CD4-positive, alpha-beta T cell treated with Interleukin-1 beta for 1 hour (primary cell): ENCODE results near the gene FN1.

ENCODE experiments used
- DNase-seq, 2 donors: peaks; one replicate each; pipeline ENCODE4 v3.0.0-alpha.2; 2020 to 2022

FN1 gene

GRCh38 chr2:215382011-215382410, 53.9 kb downstream of the FN1 start:
- DNase-seq: no peak

- DNase-seq: no peak
Observed at GRCh38 chr2:215380699-215381098, 55.2 kb downstream of the FN1 start.

GRCh38 chr2:215379948-215380347, 55.9 kb downstream of the FN1 start:
- DNase-seq: no peak

GRCh38 chr2:215379039-215379438, 56.8 kb downstream of the FN1 start:
- DNase-seq: no peak

- no peak for DNase-seq
Observed at GRCh38 chr2:215378045-215378444, 57.8 kb downstream of the FN1 start.

- no peak for DNase-seq
Observed at GRCh38 chr2:215377283-215377682, 58.6 kb downstream of the FN1 start.

GRCh38 chr2:215376103-215376780, 59.6 kb downstream of the FN1 start:
- DNase-seq: no peak

- DNase-seq: no peak
Observed at GRCh38 chr2:215375467-215375830, 60.4 kb downstream of the FN1 start.

GRCh38 chr2:215374642-215375466, 61.0 kb downstream of the FN1 start:
- no peak for DNase-seq

GRCh38 chr2:215374002-215374401, 61.9 kb downstream of the FN1 start:
- no peak for DNase-seq

- no peak for DNase-seq
Observed at GRCh38 chr2:215372968-215373649, 62.8 kb downstream of the FN1 start.

GRCh38 chr2:215371915-215372897, 63.7 kb downstream of the FN1 start:
- no peak for DNase-seq

- DNase-seq: no peak
Observed at GRCh38 chr2:215370112-215370965, 65.5 kb downstream of the FN1 start.

- no peak for DNase-seq
Observed at GRCh38 chr2:215369181-215369760, 66.6 kb downstream of the FN1 start.

GRCh38 chr2:215368493-215368809, 67.4 kb downstream of the FN1 start:
- DNase-seq: no peak

- no peak for DNase-seq
Observed at GRCh38 chr2:215367662-215368492, 68.0 kb downstream of the FN1 start.

- no peak for DNase-seq
Observed at GRCh38 chr2:215366440-215367032, 69.3 kb downstream of the FN1 start.

GRCh38 chr2:215365184-215365658, 70.6 kb downstream of the FN1 start:
- no peak for DNase-seq
